ENCODE data around the gene EMILIN2.

DNA sequence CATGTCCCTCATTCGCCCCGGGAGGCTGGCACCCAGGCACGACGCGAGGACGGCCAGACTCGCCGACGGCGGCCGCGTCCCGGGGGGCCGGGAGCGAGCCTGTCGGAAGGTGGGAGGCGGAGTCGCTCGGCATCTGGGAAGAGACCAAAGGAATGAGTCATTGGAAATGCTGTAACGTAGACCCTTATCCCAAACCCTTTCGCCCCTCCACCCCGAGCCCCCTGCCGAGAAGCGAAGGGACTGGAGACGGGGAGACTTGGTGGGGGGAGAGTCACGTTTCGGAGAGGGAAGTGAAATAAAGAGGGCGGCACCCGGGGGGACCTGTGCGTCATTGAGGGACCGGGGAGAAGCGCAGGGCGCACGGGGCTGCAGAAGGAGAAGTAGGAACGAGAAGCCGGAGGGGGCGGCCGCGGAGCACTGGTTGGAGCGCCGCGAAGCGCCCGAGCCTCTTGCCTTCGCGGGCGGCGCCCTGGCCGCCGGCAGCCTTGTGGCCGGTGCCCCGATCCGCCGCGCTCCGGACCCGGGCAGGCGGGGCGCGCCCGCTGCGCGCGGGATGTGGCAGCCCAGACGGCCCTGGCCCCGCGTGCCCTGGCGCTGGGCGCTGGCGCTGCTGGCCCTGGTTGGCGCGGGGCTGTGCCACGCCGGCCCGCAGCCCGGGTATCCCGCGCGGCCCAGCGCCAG, at the start of gene EMILIN2:
- TF ChIP-seq SUZ12 (IDR thresholded peaks at IDR 0.05), result no peak
- no peak for TF ChIP-seq HDGF (IDR thresholded peaks at IDR 0.05; ENCODE audit: borderline replicate concordance)
- TF ChIP-seq, protein P1, sequence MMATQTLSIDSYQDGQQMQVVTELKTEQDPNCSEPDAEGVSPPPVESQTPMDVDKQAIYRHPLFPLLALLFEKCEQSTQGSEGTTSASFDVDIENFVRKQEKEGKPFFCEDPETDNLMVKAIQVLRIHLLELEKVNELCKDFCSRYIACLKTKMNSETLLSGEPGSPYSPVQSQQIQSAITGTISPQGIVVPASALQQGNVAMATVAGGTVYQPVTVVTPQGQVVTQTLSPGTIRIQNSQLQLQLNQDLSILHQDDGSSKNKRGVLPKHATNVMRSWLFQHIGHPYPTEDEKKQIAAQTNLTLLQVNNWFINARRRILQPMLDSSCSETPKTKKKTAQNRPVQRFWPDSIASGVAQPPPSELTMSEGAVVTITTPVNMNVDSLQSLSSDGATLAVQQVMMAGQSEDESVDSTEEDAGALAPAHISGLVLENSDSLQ (IDR thresholded peaks at IDR 0.05), result no peak
- TF ChIP-seq NFRKB (IDR thresholded peaks at IDR 0.05), result no peak
- TF ChIP-seq L3MBTL2 (conservative IDR thresholded peaks at IDR 0.05), result no peak
- no peak for TF ChIP-seq FOXM1 (IDR thresholded peaks at IDR 0.05; ENCODE audit: borderline replicate concordance)
- TF ChIP-seq ELF4 (IDR thresholded peaks at IDR 0.05), result no peak
- no peak for TF ChIP-seq SP1 (IDR thresholded peaks at IDR 0.05)
